NCI-H345 treated with DMSO at 0.1 percent for 48 hours (cell line): ENCODE data around the gene XDH.

Experiments used
- DNase-seq: peaks from one replicate; lab custom pipeline; 2025; ENCODE audit not compliant: unreplicated experiment; lab: John Stamatoyannopoulos, UW

XDH gene

DNA sequence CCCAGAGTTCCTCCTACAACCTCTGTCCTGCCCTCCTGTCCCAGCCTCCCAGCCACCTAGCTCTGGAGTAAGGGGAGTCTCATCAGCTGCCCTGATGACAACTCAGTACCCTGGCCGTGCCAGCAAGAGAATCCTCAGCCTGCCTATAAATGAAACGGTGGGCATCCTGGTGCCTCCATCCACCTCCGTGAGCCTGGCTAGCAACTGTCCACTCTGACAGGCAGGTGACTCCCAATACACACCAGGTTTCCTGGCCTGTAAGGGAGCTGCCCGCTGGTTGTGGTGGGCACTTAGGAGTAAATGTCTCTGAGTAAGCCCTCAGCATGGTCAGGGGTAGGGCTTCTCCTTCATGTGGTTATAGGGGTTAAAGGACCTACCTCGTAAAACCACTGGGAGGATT is 81.5 kb downstream of the XDH start:
- no peak for DNase-seq

- no peak for DNase-seq
Observed at GRCh38 chr2:31332521-31332920, 82.0 kb downstream of the XDH start.

GRCh38 chr2:31331156-31331555 is 83.4 kb downstream of the XDH start:
- DNase-seq, result no peak

DNA sequence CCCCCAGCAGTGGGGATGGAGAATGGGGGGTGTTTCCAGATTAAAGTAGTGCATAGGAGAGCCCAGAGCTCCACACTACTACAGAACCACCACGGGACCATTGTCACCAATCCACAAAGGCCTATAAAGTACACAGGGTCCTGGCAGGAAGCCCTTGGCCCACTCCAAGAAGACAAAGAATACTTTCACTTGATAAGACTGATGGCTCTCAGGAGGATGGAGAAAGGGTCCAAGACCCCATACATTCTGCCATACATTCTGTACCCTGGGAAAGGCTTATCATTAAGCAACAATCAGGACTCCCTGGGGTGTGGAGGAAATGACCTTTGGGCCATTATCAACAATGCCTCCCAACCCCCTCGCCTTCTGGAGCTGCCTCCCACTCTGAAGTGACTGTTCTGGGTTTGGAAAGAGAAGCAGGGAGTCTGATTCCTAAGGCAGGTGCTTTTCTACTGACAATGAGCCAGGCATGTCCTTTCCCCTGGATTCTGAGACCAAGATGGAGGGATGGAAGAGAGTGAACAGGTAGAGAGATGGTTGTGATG is 85.4 kb downstream of the XDH start:
- DNase-seq, result no peak

- no peak for DNase-seq
Observed at GRCh38 chr2:31328026-31328425, 86.5 kb downstream of the XDH start.

GRCh38 chr2:31327505-31327904 is 87.0 kb downstream of the XDH start:
- DNase-seq, result no peak

GRCh38 chr2:31324016-31324633 is 90.4 kb downstream of the XDH start:
- no peak for DNase-seq

DNA sequence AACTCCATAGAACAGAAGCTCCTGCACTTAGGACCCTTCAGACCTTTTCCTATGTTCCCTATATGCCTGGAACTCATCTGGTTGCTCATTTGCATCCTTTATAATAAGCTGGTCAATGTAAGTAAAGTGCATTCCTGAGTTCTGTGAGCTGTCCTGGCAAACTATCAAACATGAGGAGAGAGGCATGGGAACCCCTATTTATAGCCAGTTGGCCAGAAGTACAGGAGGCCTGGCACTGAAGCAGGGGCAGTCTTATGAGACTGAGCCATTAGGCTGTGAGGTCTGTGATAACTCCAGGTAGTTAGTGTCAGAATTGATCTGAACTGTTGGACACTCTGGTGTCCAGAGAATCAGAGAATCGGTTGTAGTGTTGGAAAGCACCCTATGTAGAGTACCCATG is 92.2 kb downstream of the XDH start:
- no peak for DNase-seq

GRCh38 chr2:31319406-31320175 is 95.0 kb downstream of the XDH start:
- peak; percentile 94 for DNase-seq

DNA sequence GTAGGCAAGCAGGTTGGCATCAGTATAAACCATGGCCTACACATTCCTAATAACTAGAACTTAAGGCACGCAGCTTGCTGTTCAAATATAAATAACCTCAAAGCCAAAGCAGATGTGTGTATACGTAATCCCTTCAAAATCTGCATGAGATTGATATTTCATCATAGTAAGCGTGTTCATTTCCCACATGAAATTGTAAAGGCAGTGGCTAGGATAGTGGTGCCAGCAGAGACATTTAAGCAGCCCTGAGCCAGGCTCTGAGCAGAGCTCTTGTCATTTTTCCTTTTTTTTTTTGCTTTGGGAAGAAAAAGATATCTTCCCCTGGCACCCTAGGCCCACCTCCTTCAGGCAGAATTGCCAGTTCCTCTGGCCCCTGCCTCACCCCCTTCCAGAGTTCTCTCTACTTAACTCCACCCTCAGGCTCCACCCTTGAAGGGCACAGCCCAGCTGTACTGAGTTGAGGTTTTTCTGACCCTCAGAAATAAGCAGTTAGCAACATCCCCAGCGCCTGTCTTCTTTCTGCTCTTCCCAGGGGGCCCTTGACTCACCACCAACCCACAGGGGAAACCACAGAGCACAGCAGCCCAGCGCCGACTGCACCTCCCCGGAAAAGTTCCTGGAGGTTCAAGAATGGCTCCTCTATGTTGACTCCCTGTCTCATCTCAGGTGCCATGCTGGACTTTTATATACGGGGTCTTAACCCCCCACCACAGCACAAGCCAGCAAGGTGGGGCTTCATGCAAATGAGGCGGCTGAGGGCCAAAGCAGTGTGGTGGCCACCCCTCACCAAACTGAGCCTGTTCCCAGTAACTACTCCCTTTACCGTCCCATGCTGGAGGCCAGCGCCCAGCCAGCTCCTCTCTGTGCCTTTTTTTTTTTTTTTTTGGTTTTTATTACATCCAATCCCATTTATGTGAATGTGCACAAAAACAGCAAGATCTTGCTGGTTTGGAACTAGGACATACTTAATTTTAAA is 95.9 kb downstream of the XDH start:
- no peak for DNase-seq

DNA sequence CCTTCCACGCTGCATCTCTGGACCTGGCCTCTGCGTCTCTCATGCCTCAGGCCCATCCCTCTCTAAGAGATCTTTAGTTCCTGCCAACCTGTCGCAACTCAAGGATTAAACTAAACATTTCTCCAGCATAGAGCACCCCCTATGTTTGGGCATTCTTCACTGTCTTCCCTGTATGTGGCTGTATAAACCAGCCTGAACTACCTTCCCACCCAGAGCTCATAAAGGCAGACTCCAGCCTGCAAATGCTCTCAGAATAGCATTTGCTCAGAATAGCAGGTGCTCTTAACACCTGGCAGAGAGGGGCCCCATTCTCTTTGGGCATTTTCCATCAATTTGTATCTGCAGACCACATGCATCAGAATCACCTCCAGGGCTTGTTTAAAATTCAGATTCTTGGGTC is 97.1 kb downstream of the XDH start:
- no peak for DNase-seq

DNA sequence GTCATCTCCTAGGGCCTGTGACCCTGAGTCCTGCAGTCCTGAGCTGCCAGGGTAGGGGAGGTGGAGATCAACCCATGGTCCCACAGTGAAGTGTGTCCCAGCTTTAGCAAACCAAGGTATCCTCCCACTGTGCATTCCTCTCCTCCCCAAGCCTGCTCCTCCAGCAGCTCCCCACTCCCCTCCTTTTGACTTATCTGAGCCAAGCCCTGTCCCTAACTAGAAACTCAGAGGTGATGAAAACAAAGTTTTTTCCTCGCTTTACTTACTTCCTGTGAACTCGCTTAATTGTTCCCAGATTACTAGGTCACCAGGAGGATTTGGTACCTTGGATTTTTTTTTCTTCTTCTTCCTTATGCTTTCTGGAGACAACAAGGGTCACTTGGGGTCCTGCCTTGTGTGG is 99.8 kb downstream of the XDH start:
- no peak for DNase-seq

DNA sequence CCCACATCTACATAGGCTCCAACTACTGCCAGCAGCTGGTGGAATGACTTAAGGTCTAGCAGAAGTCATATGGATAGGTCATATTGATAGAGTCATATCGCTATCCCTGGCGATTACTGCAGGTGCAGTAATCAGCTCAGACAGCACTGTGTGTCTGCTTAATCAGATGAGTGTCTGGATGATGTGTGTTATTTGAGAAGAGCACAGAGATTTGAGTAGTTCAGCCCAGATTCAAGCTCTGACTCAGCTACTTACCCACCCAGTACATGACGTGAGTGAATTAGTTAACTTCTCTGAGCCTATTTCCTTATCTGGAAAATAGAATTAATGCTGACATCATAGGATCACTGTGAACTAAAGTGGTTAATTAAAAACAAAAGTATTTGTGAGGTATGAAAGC is 101.6 kb downstream of the XDH start:
- no peak for DNase-seq

- DNase-seq, result no peak
Observed at GRCh38 chr2:31304816-31305215, 109.7 kb downstream of the XDH start.

DNA sequence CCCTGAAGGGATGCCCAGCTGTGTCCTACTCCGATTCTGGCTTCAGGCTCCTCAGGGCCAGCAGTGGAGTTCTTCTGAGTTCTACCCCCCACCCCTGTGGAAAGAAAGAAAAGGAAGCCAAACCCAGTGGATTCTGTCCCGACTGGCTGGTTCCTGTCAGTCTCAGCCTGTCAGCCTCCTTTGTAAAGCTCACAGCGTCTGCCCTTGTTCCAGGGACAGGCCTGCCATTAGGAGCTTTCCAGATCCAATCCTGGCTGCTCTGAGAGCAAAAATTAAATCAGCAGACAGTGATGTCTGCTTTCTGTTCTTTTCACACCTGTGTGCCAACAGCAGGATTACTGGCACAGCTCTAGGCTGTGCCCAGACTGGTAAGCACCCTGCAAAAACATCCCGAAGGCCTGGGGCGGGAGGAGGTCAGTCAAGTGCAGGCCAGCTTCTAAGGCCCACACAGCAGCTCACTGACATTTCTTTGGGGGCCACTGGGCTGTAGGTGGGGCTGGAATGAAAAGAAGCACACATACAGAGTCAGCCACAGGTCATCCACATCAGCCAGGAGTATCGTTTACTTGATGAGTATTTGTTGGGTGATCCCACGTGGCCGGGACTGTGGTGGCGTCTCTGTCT is 111.5 kb downstream of the XDH start:
- DNase-seq, result no peak

DNA sequence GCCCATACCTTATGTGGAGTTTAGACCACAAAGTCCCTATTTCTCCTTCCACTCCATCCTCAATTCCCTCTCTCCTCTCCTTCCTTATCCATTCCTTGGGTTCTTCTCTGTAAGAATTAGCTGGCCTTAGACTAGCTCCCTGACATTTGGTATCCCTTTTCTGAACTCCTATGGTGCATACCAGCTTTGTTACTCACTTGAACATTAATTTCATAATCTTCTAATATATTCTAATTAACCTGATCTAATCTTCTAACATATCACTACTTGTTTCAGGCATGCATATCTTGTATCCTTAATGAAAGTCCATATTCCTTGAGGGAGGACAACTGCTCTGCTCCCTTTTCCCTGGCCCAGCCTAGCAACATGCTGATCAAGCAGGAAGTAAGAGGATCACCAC is 114.2 kb downstream of the XDH start:
- no peak for DNase-seq

- DNase-seq, result no peak
Observed at GRCh38 chr2:31299547-31299946, 115.0 kb downstream of the XDH start.

- DNase-seq, result no peak
Observed at GRCh38 chr2:31297751-31298150, 116.8 kb downstream of the XDH start.

DNA sequence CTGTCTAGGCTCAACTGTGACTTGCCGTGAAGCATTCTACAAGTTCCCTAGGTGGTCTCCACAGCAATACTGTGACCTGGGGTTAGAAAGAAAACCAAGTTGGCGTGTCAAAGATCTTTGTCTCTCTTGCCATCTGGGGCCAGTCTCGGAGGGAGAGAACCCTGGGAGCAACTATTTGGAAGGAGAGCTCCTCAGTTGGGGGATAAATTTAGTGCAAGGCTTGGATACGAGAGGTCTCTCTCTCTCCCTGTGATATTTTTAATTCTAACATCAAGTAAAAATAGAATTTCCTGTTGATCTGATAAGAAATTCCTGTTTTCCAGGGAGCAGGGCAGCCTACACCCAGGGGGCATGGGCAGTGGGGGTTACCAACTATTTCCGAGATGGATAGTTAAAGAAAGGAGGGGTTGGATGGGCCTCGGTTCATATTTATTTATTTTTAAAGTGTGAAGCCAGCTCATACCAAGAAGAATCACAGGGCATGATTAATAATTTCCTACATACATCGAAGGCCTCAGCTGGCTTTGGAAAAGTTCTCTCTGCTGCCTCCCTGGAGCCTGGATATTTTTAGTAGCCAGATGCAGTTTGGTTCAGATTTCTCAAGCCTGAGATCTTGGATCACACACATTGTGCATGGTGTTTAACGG is 117.8 kb downstream of the XDH start:
- DNase-seq, result no peak

DNA sequence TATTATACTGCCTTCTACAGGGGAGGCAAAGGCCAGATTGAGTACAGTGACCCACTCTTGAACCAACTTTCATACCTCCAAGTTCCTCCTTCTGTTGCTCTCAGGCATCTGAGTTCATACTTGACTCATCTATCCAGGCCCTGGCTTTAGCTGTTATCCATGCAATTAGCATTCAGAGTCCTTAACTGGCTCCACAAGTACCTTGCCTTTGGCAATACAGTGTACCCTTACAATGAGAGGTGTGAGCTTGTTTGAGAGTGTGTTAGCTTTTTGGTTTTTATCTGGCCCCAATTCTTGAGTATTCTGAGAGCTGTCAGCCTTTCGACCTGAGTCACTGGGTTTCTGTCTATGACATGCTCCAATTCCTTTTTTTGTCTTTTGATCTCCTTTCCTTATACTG is 120.3 kb downstream of the XDH start:
- no peak for DNase-seq

GRCh38 chr2:31287654-31288053 is 126.9 kb downstream of the XDH start:
- no peak for DNase-seq
